8988T (cell line): ENCODE data around the gene C19orf44.
"Not testable (repeated sequence)": the region's sequence is repeated elsewhere in the genome, so short reads cannot be mapped to it uniquely, and the experiment has no call there.

ENCODE experiments used
- DNase-seq: peaks from one replicate; pipeline ENCODE4 v3.0.0; 2011

C19orf44 gene

DNA sequence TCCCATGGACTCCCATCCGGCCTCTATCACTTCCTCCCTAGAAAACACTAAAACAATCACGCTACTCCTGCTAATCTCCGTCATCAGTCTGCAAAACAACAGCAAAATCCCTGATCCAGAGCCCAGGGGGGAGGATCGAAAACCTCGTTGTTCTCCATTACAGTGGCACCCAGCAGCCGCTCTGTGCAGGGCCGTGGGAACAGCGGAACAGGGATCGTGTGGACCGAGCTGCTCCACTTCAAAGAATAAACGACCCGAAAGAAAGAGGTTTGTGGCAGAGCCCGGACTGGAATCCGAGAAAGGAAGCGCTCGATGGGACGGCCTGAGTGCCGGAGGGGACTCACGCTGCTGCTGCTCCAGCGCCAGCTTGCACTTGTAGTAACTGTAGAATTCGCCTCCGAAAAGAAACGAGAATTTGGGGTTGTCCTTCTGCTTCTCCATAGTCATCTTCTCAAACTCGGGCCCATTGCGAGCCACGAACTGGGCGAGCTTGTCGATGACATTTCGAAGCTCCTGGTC is 45.4 kb downstream of the C19orf44 start:
- DNase-seq: no peak

DNA sequence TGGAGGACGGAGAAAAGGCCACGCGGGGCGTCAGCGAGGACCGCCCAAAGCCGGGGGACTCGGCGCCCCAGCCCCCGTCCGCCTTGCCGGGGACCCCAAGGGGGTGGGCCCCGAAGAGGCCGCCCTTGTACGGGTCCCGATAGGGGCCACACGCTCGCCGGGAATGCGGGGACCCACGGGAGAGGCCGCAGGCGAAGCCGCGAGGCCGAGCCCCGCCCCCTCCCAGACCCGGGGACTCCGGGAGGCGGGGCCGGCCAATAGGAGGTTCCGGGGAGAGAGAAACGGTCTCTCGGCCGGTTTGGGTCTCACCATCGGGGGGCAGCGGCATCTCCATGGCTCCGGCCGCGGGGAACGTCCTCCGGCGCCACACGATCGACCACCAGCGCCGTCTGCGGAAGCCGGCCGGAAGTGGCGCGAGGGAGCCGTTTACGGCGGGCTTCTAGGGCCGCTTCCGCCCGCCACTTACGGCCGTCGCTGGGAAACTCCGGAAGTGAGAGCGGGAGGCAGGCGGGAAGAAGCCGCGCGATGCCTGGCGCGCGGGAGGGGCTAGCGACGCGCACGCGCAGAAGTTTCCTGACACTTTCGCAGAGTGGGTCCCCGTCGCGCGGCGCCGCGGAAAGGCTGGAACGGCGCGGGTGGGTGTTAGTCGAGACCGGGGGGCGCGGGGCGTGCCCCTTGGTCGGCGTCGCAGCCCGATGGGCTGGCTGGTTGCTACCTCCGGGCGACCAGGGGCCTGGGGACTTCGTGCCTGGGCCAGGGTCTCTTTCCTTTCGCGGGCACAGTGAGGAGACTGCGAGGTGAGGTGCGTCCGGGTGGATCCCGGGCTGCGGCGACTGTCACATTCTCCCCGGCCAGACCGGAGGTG is 46.1 kb downstream of the C19orf44 start, which contains the start of gene CHERP:
TSS of gene CHERP (minus strand) at position 393 of the 865 bp plus-strand sequence. CDS start at position 334, 59 bp downstream.
- peak; percentile 81 for DNase-seq

DNA sequence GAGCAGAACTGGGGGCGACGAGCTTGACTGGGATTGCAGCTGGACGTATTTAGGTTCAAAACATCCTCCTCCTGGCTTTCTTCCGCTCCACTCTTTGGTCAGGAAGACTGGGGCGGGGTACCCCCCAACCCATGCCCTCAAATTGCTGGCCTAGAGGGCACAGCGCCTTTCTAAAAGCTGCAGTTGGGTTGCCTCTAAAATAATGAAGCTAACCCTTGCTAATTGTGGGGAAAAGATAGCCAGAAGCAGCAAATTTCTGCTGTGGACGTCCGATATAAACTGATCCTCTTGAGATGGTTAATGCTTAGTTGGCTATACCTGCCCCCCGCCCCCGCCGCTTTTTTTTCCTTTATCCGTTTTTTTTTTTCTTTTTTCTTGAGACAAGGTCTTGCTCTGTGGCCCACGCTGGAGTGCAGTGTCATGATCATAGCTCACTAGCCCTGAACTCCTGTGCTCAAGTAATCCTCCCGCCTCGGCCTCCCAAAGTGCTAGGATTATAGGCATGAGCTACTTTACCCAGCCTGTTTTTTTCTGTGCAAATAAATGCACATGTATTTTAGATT is 46.8 kb downstream of the C19orf44 start:
- no peak for DNase-seq

DNA sequence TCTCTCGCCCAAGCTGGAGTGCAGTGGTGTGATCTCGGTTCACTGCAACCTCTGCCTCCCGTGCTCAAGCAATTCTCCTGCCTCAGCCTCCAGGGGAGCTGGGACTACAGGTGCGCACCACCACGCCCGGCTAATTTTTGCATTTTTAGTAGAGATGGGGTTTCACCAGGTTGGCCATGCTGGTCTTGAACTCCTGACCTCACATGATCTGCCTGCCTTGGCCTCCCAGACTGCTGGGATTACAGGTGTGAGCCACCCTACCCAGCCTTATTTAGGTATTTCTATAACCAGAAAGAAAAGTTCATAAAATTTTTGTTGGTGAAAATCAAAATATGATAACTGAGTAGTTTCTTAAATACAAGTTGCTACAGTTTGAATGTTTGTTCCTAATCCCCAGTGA is 47.5 kb downstream of the C19orf44 start:
- DNase-seq: not testable (repeated sequence)

DNA sequence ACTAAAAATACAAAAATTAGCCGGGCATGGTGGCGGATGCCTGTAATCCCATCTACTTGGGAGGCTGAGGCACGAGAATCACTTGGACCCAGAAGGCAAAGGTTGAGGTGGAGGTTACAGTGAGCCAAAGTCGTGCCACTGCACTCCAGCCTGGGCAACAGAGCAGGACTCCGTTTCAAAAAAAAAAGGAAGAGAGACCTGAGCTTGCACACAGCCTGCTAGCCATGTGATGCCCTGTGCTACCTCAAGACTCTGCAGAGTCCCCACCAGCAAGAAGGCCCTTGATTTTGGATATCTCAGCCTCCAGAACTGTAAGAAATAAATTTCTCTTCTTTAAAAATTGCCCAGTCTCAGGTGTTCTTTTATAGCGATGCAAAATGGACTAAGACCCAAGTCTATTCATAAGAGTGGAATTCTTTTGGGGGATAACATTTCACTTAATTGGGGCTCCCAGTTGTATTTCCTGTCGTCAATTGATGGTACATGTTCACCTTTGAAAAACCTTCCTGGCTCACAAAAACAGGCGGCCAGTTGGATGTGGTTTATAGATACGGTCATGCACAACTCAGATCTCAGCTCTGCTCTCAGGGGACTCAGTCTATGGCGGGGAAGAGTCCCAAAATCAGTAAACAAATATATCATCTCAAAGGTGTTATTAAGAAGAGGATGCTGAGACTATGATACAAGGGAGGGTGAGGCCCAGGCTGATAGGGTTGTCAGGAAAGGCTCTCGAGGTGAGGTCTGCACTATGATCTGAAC is 48.5 kb downstream of the C19orf44 start:
- no peak for DNase-seq

DNA sequence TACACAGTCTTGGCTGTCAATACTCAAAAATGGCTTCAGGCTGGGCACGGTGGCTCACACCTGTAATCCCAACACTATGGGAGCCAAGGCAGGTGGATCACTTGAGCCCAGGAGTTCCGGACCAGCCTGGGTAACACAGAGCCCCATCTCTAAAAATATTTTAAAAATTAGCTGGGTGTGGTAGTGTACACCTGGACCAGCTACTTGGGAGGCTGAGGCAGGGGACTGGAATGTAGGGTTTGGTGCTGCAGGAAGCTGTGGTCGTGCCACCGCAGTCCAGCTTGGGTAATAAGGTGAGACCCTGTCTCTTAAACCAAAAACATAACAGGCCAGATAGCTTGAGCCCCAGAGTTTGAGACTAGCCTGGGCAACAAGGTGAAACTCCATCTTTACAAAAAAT is 52.8 kb downstream of the C19orf44 start:
- DNase-seq: no peak

DNA sequence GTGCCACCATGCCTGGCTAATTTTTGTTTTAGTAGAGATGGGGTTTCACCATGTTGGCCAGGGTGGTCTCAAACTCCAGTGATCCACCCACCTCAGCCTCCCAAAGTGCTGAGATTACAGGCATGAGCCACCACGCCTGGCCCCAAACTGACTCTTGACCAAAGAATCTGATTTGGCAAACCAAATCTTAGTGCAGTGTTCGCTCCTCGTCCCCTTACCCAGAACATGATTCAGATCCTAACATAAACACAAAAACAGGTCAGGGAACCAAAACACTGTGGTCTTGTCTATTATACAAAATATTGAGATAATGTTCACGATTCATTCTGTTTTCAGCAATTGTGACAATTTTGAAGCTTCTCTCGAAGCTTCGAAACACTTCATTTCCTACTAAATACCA is 55.7 kb downstream of the C19orf44 start:
- DNase-seq: not testable (repeated sequence)

DNA sequence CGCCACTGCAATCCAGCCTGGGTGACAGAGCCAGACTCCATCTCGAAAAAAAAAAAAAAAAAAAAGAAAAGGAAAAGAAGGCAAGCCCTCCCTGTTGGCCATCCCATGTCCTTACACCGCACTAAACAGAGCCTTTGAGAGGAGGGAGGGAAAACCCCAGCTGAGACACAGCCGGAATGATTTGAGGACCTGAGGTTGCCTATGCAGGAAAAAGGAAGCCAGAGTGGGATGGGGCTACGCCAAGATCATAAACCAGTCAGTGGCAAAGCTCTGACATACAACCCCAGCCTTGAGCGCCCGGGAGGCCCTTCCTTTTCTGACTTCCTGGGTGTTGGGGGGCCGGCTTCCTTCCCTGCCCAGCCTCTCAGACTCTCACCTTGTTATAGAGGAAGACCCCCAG is 58.6 kb downstream of the C19orf44 start:
- no peak for DNase-seq

DNA sequence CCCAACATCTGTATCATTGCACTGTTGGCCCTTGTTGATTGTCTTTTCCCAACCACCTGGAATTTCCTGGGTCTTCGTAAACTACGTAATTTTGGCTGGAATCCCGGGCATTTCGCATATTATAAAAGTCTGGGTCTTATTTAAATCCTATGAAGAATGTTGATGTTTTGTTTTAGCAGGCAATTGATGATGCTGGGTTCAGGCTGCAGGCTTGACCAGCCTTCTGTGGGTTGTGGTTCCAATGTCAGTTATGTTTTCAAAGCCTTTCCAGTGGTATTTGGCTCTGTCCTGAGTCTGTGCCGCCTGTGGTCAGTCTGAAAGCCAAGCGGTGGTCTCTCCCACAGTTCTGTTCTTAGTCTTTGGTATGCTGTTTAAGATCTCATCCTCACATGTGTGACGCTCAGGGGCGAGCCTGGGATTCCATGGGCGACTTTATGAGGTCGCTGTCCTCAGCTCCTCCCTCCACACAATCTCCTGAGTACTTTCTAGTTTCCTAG is 63.6 kb downstream of the C19orf44 start:
- no peak for DNase-seq

DNA sequence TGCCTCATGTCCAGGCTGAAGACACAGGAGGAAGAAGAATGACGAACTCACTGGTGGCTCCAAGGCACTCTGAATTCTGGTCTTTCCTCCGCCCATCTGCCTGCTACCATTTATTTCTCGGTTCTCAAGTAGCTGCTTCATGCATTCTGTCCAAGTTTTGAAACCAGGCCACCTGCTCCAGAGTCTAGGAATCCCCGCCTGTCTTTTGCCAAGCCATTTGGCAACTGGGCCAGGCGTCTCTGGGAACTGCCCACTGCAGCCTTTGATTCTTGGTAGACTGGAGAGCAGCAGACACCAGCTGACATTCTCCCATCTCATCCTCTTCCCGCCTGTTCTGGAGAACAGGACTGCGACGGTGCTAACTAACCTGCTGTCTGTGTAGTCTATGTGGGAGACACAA is 65.2 kb downstream of the C19orf44 start:
- no peak for DNase-seq

DNA sequence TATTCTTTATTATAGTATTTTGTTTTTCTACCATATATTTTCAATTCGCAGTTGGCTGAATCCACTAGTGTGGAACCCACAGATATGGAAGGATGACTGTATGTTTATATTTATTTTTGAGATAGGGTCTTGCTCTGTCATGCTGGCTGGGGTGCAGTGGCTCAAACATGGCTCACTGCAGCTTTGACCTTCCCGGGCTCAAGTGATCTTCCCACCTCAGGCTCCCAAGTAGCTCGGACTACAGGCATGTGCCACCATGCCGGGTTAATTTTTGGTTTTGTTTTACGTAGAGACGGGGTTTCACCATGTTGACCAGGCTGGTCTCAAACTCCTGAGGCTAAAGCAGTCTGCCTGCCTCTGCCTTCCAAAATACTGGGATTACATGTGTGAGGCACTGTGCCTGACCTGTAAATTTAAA is 66.4 kb downstream of the C19orf44 start:
- no peak for DNase-seq

DNA sequence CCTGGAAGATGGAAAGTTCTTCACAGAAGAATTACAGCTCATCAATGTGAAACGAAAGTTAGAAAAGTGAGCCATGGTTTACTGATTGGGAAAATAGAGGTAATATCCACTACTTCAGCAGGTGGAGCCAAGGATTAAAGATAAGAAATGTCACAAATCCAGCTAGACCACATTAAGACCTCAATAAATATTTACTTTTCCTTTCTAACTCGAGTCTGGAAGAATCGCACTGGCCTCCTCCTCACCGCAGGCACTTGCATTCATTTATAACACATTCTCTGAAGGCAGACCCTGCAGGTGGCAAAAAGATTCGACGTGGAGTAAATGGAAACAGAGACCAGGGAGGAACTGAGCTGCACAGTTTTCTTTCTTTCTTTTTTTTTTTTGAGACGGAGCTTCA is 68.6 kb downstream of the C19orf44 start:
- no peak for DNase-seq

DNA sequence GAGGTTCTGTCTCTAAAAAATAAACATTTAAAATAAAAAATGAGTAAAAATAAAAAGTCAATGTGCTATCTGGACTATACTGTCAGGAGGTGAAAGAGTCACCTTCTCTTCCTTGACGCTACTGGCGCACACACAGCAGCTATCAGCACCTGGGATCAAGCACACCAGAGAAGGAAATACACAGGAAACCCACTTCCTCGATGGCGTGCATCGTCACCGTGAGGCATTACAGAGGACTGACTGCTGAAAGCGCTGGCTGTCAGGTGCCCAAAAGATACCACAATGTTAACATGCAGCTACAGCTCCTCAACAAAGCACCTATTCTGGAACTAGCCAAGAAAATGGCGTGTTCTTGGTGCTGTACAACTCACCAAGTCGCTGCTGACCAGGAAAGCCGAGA is 70.0 kb downstream of the C19orf44 start:
- DNase-seq: no peak

DNA sequence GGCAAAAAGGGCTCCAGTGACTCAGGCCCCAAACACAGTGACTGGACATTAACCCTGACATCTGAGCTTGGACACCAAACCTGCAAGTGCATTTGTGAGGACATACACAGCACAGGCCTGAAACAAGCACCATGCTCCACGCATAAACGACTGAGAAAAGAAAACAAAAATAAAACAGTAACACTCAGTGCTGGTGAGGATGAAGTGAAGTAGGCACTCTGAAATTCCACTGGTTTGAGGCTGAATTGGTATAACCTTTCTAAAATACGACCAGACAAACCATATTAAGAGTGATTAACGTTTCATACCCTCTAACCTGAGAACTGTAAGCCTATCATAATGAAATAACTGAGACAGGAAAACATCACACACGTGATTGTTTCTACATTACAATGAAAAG is 70.5 kb downstream of the C19orf44 start:
- no peak for DNase-seq

DNA sequence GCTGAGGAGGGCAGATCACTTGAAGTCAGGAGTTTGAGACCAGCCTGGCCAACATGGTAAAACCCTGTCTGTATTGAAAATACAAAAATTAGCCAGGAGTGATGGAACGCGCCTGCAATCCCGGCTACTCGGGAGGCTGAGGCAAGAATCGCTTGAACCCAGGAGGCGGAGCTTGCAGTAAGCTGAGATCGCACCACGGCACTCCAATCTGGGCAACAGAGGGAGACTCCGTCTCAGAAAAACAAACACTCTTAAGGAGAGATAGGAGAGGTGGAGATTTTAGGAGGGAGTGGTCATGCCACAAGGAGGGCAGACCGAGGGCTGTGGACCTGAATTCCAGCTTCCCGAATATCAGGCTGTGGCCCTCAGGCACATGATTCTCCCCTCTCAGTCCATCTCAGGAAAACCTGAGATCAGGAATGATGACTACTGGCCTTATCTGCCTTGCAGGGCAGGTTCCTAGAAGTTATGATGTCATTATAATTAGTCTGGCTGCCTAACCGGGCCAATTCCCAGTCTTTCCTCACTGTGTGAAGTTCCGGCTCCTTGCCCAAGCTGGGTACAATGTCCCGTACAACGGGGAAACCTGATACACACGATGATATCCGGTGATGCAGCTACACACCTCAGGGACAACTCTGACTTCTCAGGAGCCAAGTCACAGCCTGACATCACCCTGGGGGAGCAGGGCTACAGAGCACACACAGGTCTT is 73.6 kb downstream of the C19orf44 start:
- no peak for DNase-seq
